DND-41 (cell line): ENCODE data around the gene ZNF69.

Experiments used
- EZH2 ChIP-seq: IDR thresholded peaks from 3 replicates; pipeline ENCODE4 v1.6.1; 2012; ENCODE audit warnings: borderline replicate concordance, low read depth, mild to moderate bottlenecking, moderate library complexity, low read length, inconsistent platforms; ENCODE audit not compliant: severe bottlenecking
- TF ChIP-seq, protein P1 (sequence below): IDR thresholded peaks from 2 replicates; pipeline ENCODE4 v1.5.1; 2012; ENCODE audit warnings: borderline replicate concordance, low read length, moderate library complexity, mild to moderate bottlenecking; ENCODE audit not compliant: poor library complexity, severe bottlenecking; ENCODE audit errors: extremely low read depth

DNA sequence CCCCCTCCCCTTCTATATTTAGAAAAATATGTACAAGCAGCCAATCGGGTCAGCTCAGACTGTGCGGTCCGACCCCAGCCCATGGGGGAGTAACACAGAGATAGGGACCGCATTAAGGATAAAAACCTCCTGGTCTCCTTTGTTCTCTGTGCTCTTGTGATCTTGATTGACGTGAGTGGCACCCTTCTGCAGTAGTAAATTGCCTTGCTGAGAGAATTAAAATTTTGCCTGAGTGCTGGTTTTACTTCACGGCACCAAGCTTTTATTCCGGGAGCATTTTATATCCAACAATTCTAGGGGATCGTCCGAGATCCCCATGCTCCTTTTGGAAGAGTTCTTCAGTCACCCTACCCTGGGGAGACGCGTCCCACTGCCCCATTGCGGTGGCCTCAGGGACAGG is 7.0 kb upstream of the ZNF69 start:
- TF ChIP-seq EZH2 = no peak
- TF ChIP-seq, protein P1, sequence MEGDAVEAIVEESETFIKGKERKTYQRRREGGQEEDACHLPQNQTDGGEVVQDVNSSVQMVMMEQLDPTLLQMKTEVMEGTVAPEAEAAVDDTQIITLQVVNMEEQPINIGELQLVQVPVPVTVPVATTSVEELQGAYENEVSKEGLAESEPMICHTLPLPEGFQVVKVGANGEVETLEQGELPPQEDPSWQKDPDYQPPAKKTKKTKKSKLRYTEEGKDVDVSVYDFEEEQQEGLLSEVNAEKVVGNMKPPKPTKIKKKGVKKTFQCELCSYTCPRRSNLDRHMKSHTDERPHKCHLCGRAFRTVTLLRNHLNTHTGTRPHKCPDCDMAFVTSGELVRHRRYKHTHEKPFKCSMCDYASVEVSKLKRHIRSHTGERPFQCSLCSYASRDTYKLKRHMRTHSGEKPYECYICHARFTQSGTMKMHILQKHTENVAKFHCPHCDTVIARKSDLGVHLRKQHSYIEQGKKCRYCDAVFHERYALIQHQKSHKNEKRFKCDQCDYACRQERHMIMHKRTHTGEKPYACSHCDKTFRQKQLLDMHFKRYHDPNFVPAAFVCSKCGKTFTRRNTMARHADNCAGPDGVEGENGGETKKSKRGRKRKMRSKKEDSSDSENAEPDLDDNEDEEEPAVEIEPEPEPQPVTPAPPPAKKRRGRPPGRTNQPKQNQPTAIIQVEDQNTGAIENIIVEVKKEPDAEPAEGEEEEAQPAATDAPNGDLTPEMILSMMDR = no peak
